MCF 10A (cell line): Measurements from ENCODE around the gene GPT2. TPM values are rescaled to one million over a fixed set of nuclear protein-coding genes. Genes with fewer than 3 reads are reported as not detected.

ENCODE experiments used
- BruUV-seq: library from RNA; stranded (reverse); fragments of 400-500 nt; replicated peaks from 2 replicates; lab custom pipeline; 2021; lab: Mats Ljungman, UMichigan
- CTCF ChIA-PET: fragments of 300-600 bp; sonication (Branson Sonifier 250); formaldehyde crosslinking; extraction: SDS; loops from one replicate; lab custom pipeline; 2021; ENCODE audit warnings: antibody characterized with exemption, inconsistent platforms; lab: Yijun Ruan, JAX
- POLR2A ChIA-PET: fragments of 300-600, 350-650 bp; sonication (Branson Sonifier 250); formaldehyde crosslinking; extraction: SDS; loops from one replicate; lab custom pipeline; 2020; ENCODE audit warnings: antibody characterized with exemption, inconsistent platforms; lab: Yijun Ruan, JAX
- DNase-seq: peaks from one replicate; pipeline ENCODE4 v3.0.0-alpha.2; 2018; ENCODE audit not compliant: unreplicated experiment
- H3K27ac Mint-ChIP-seq: one replicate; pipeline ENCODE4 v1.8.0; 2022; ENCODE audit warnings: mild to moderate bottlenecking, low read depth, mixed read lengths; ENCODE audit not compliant: unreplicated experiment
- H3K27me3 Mint-ChIP-seq: one replicate; pipeline ENCODE4 v1.8.0; 2022; ENCODE audit warnings: mixed read lengths; ENCODE audit not compliant: insufficient read depth, unreplicated experiment
- H3K36me3 Mint-ChIP-seq: one replicate; pipeline ENCODE4 v1.8.0; 2022; ENCODE audit warnings: mild to moderate bottlenecking, moderate library complexity, mixed read lengths; ENCODE audit not compliant: insufficient read depth, unreplicated experiment
- H3K4me1 Mint-ChIP-seq: one replicate; pipeline ENCODE4 v1.8.0; 2022; ENCODE audit warnings: mixed read lengths; ENCODE audit not compliant: insufficient read depth, unreplicated experiment
- H3K4me3 Mint-ChIP-seq: one replicate; pipeline ENCODE4 v1.8.0; 2022; ENCODE audit warnings: mild to moderate bottlenecking, moderate library complexity, mixed read lengths; ENCODE audit not compliant: unreplicated experiment
- H3K9me3 Mint-ChIP-seq: one replicate; pipeline ENCODE4 v1.8.0; 2022; ENCODE audit warnings: mixed read lengths; ENCODE audit not compliant: unreplicated experiment
- CTCF ChIP-seq: fragments of 200-600 bp; IDR thresholded peaks from one replicate; pipeline ENCODE4 v1.8.0; 2022; ENCODE audit warnings: antibody characterized with exemption, mild to moderate bottlenecking; ENCODE audit not compliant: unreplicated experiment
- intact Hi-C: fragments of 100-400 bp; cut with micrococcal nuclease; formaldehyde crosslinking; loops from 2 replicates; pipeline ENCODE4 v1.14.1; 2022
- total RNA-seq: library from RNA; stranded (reverse); gene quantifications from 2 replicates; pipeline ENCODE4 v1.2.3, GENCODE V29; 2022

GPT2 gene
- total RNA-seq, 1 experiment from 2014 or later = 60.6 TPM

DNA sequence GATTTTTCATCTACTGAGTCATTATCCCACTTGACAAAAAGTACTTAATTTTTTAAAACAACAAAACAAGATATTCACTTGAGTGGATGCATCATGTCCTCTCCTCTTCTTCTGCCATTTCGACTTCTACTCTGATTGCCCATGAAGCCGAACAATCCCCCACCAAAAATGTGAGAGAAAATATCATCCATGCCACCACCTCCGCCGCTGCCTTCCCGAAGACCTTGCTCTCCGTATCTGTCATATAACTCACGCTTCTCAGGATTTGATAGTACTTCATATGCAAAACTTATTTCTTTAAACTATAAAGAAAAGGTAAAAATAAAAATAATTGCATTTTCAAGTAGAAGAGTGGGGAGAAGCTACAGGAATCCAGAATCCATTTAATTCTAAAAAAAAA, 87.1 kb downstream of the GPT2 start:
- intact Hi-C loops = loop anchor here (5.0 kb wide), 1 partner anchor 284 kb away; the partner anchor contains the start of genes ORC6 and VPS35
- no peak overlapping the region for H3K4me3 Mint-ChIP-seq
- no peak overlapping the region for H3K27ac Mint-ChIP-seq
- peaks cover 62% of the 10 kb centered on the region for H3K36me3 Mint-ChIP-seq
- peaks cover 10% of the 10 kb centered on the region for H3K4me1 Mint-ChIP-seq
- TF ChIP-seq CTCF = no peak
- ChIA-PET CTCF (interaction anchor here (0.7 to 2.1 kb wide), 5 partner anchors 15 to 117 kb away, joined by 3 to 5 read pairs (median 3); no protein-coding TSS in a partner anchor), POLR2A (interaction anchor here (0.9 to 3.6 kb wide), 4 partner anchors 8 to 171 kb away, joined by 3 to 32 read pairs (median 23); partner anchors contain the start of genes GPT2 and NETO2)
- BruUV-seq = no TSS peak
- DNase-seq = no peak
- no peaks in the 10 kb centered on the region for H3K9me3 Mint-ChIP-seq
- H3K27me3 Mint-ChIP-seq = no peaks in the 10 kb centered on the region

DNA sequence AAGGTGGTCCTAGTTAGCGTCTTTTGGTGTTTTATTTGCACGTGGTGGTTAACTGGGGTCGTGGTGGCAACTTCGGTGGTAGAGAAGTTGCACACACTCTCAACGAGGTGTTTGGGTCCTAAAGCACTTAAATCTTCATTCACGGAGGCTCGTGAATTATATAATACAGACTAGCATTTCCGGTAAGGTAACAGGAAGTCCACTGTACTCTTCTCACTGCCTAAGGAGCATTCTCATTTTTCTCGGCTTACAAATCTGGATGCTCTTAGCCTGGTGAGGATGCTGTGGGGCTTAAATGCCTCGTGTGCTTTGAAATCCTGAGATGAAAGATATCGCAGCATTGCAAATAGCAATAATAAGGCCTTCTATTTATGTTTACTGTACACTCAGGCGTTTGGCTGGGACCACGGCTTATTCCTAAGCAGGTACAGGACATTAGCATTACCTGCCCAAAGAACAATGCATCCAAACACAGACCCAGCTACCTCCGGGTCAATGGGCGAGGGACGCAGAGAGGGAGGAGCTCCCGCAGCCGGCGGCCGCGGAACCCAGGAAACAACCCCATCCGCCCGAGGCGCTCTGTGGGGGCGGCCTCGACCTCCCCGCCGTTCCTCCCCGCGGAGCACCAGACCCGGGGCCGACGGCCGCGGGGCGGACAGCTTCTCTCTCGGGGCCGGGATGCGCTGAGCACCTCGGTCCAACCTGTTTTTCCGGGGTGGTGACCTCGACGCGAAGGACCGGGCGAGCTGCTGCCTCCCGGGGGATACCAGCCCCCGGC, 88.5 kb downstream of the GPT2 start:
- TF ChIP-seq CTCF = no peak
- Mint-ChIP-seq H3K27ac (peak overlapping the region; percentile 96), H3K4me1 (peaks cover 12% of the 10 kb centered on the region), H3K27me3 (no peaks in the 10 kb centered on the region), H3K4me3 (peak overlapping the region; percentile 74), H3K36me3 (peaks cover 48% of the 10 kb centered on the region), H3K9me3 (no peaks in the 10 kb centered on the region)
- POLR2A ChIA-PET = interaction anchor here (0.6 to 3.6 kb wide), 23 partner anchors 9 to 1394 kb away, joined by 3 to 32 read pairs (median 3); partner anchors contain the start of genes GPT2, ITFG1, LONP2 and NETO2
- CTCF ChIA-PET = interaction anchor here (0.6 to 2.6 kb wide), 11 partner anchors 10 to 1192 kb away, joined by 3 to 11 read pairs (median 4); no protein-coding TSS in a partner anchor
- DNase-seq = peak; percentile 47
- intact Hi-C loops = loop anchor here (2.0 to 5.0 kb wide), 3 partner anchors 46 to 285 kb away; partner anchors contain the start of genes NETO2, ORC6 and VPS35
- BruUV-seq = TSS peak; percentile 38

DNA sequence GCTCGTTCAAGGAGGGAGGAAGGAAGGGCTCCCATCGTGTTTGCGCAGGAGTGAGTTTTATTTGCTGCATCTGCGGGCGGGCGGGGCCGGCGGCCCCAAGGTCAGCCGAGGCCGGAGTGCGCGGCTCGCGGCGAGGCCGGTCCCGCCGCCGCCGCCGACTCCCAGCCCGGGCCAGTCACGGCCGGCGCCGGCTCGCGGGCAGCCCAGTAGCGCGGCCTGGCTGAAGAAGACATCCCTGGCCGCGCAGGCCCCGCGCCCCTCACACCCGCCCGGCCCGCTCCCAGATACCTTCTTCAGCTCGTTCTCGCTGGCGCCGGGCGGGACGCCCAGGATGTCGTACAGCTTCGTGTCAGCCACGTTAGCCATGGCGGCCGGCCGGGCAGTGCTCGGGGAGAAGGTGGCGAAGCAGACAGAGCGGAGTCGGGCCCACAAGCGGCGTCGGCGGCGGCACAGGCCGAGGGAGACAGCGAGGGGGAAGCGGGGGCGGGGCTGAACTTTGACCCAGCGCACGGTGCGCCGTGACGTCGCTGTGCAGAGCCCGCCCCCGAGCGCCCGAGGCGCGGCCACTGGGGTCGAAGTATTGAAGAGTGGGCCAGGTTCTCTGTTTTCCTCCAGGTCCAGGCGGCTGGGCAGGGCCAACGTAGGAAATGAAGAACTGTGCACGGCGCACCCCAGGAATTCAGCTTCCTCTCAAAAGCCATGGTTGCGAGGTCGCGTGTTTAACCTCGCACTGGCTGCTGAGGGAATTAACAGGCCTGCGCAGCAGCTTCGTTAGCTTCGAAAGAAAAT, 89.2 kb downstream of the GPT2 start, which contains the start of gene DNAJA2:
Gene DNAJA2 (minus strand): TSS at position 468 of the 789 bp plus-strand sequence. CDS start 102 bp downstream, at position 366.
- intact Hi-C loops = loop anchor here (2.0 to 5.0 kb wide), 3 partner anchors 45 to 286 kb away; partner anchors contain the start of genes NETO2, ORC6 and VPS35
- DNase-seq = peak; percentile 87
- TF ChIP-seq CTCF = no peak
- ChIA-PET POLR2A (interaction anchor here (0.6 to 3.6 kb wide), 31 partner anchors 10 to 1271 kb away, joined by 3 to 32 read pairs (median 4); partner anchors contain the start of genes C16orf87, GPT2, ITFG1 and LONP2), CTCF (interaction anchor here (0.7 to 2.6 kb wide), 11 partner anchors 10 to 1192 kb away, joined by 3 to 11 read pairs (median 4); no protein-coding TSS in a partner anchor)
- H3K27ac Mint-ChIP-seq = peak within 1 kb of the TSS; percentile 96
- H3K36me3 Mint-ChIP-seq = peaks cover 40% of the 10 kb centered on the region
- no peaks in the 10 kb centered on the region for H3K9me3 Mint-ChIP-seq
- peaks cover 12% of the 10 kb centered on the region for H3K4me1 Mint-ChIP-seq
- no peaks in the 10 kb centered on the region for H3K27me3 Mint-ChIP-seq
- no TSS peak for BruUV-seq
- H3K4me3 Mint-ChIP-seq = peak within 1 kb of the TSS; percentile 74
